ENCODE data around the gene PXDN.

Gene PXDN

GRCh38 chr2:1609485-1610095, 134.7 kb downstream of the PXDN start:
- no peak for TF ChIP-seq CTCF (IDR thresholded peaks at IDR 0.05; ENCODE audit: insufficient read depth, low read length, poor library complexity, severe bottlenecking)
- H3K4me3 ChIP-seq (replicated peaks; ENCODE audit: low read depth, low read length), result no peak overlapping the region
- no peak for DNase-seq (ENCODE audit: extremely low read depth, insufficient read length)
- H3K36me3 ChIP-seq (ENCODE audit: control insufficient read depth, insufficient read depth, low read length), result no peaks in the 10 kb centered on the region
- H3K27me3 ChIP-seq (replicated peaks; ENCODE audit: control insufficient read depth, insufficient read depth, low read length), result no peaks in the 10 kb centered on the region

- Histone ChIP-seq H3K36me3 (ENCODE audit: control insufficient read depth, insufficient read depth, low read length) (no peaks in the 10 kb centered on the region), H3K27me3 (replicated peaks; ENCODE audit: control insufficient read depth, insufficient read depth, low read length) (no peaks in the 10 kb centered on the region), H3K4me3 (replicated peaks; ENCODE audit: low read depth, low read length) (no peak overlapping the region)
- DNase-seq (ENCODE audit: extremely low read depth, insufficient read length), result no peak
- TF ChIP-seq CTCF (IDR thresholded peaks at IDR 0.05; ENCODE audit: insufficient read depth, low read length, poor library complexity, severe bottlenecking), result no peak
Observed at GRCh38 chr2:1609040-1609439, 135.3 kb downstream of the PXDN start.

- Histone ChIP-seq H3K4me3 (replicated peaks; ENCODE audit: low read depth, low read length) (no peak overlapping the region), H3K36me3 (ENCODE audit: control insufficient read depth, insufficient read depth, low read length) (no peaks in the 10 kb centered on the region), H3K27me3 (replicated peaks; ENCODE audit: control insufficient read depth, insufficient read depth, low read length) (no peaks in the 10 kb centered on the region)
- DNase-seq (ENCODE audit: extremely low read depth, insufficient read length), result no peak
- TF ChIP-seq CTCF (IDR thresholded peaks at IDR 0.05; ENCODE audit: insufficient read depth, low read length, poor library complexity, severe bottlenecking), result no peak
Observed at GRCh38 chr2:1607971-1608688, 136.2 kb downstream of the PXDN start.

- no peak for DNase-seq (ENCODE audit: extremely low read depth, insufficient read length)
- H3K27me3 ChIP-seq (replicated peaks; ENCODE audit: control insufficient read depth, insufficient read depth, low read length), result no peaks in the 10 kb centered on the region
- H3K36me3 ChIP-seq (ENCODE audit: control insufficient read depth, insufficient read depth, low read length), result no peaks in the 10 kb centered on the region
- no peak overlapping the region for H3K4me3 ChIP-seq (replicated peaks; ENCODE audit: low read depth, low read length)
- no peak for TF ChIP-seq CTCF (IDR thresholded peaks at IDR 0.05; ENCODE audit: insufficient read depth, low read length, poor library complexity, severe bottlenecking)
Observed at GRCh38 chr2:1607236-1607920, 136.9 kb downstream of the PXDN start.

- Histone ChIP-seq H3K36me3 (ENCODE audit: control insufficient read depth, insufficient read depth, low read length) (no peaks in the 10 kb centered on the region), H3K27me3 (replicated peaks; ENCODE audit: control insufficient read depth, insufficient read depth, low read length) (no peaks in the 10 kb centered on the region), H3K4me3 (replicated peaks; ENCODE audit: low read depth, low read length) (no peak overlapping the region)
- no peak for DNase-seq (ENCODE audit: extremely low read depth, insufficient read length)
- no peak for TF ChIP-seq CTCF (IDR thresholded peaks at IDR 0.05; ENCODE audit: insufficient read depth, low read length, poor library complexity, severe bottlenecking)
Observed at GRCh38 chr2:1606421-1607235, 137.7 kb downstream of the PXDN start.

Measured in GM06990 (cell line).